GM19467 (cell line): ENCODE measurements around the gene NFE2L3.
"Not testable (repeated sequence)": the region's sequence is repeated elsewhere in the genome, so short reads cannot be mapped to it uniquely, and the experiment has no call there.

Experiments
- ATAC-seq: cut with Tn5 transposase; IDR thresholded peaks from one replicate; pipeline ENCODE4 v1.9.1; 2021; ENCODE audit warnings: mild to moderate bottlenecking, moderate library complexity; ENCODE audit not compliant: unreplicated experiment

NFE2L3 gene

GRCh38 chr7:26167303-26167934, 15.4 kb downstream of the NFE2L3 start:
- ATAC-seq = peak; percentile 83

- ATAC-seq = no peak
Observed at GRCh38 chr7:26168458-26169023, 16.5 kb downstream of the NFE2L3 start.

GRCh38 chr7:26169271-26169670, 17.3 kb downstream of the NFE2L3 start:
- ATAC-seq = no peak

- ATAC-seq = no peak
Observed at GRCh38 chr7:26170663-26171062, 18.7 kb downstream of the NFE2L3 start.

GRCh38 chr7:26171601-26172000, 19.6 kb downstream of the NFE2L3 start:
- no peak for ATAC-seq

- no peak for ATAC-seq
Observed at GRCh38 chr7:26172048-26172447, 20.1 kb downstream of the NFE2L3 start.

GRCh38 chr7:26175903-26176302, 23.9 kb downstream of the NFE2L3 start:
- not testable (repeated sequence) for ATAC-seq

- not testable (repeated sequence) for ATAC-seq
Observed at GRCh38 chr7:26176696-26177095, 24.7 kb downstream of the NFE2L3 start.

- not testable (repeated sequence) for ATAC-seq
Observed at GRCh38 chr7:26177269-26177668, 25.3 kb downstream of the NFE2L3 start.

- ATAC-seq = no peak
Observed at GRCh38 chr7:26178272-26178960, 26.4 kb downstream of the NFE2L3 start.

- ATAC-seq = no peak
Observed at GRCh38 chr7:26179422-26179821, 27.4 kb downstream of the NFE2L3 start.

GRCh38 chr7:26179826-26180497, 28.0 kb downstream of the NFE2L3 start:
- ATAC-seq = no peak

GRCh38 chr7:26180792-26181198, 28.8 kb downstream of the NFE2L3 start:
- ATAC-seq = no peak

- no peak for ATAC-seq
Observed at GRCh38 chr7:26181474-26182227, 29.7 kb downstream of the NFE2L3 start.

GRCh38 chr7:26182283-26182682, 30.3 kb downstream of the NFE2L3 start:
- ATAC-seq = no peak

- no peak for ATAC-seq
Observed at GRCh38 chr7:26182706-26183105, 30.7 kb downstream of the NFE2L3 start.

- ATAC-seq = no peak
Observed at GRCh38 chr7:26183545-26184280, 31.7 kb downstream of the NFE2L3 start.

- not testable (repeated sequence) for ATAC-seq
Observed at GRCh38 chr7:26184281-26185101, 32.5 kb downstream of the NFE2L3 start.

- ATAC-seq = no peak
Observed at GRCh38 chr7:26185131-26185843, 33.3 kb downstream of the NFE2L3 start.
